ENCODE results near the gene PACSIN2.

GRCh38 chr22:43008509-43008908, 6.4 kb downstream of the PACSIN2 start:
- TF ChIP-seq POLR2AphosphoS5 (IDR thresholded peaks at IDR 0.05): no peak
- TF ChIP-seq CTCF (IDR thresholded peaks at IDR 0.05): no peak

Data from sigmoid colon (tissue), 4 donors.